Calu3 (cell line): ENCODE results near the gene RPS25. TPM values are rescaled to one million over a fixed set of nuclear protein-coding genes. Genes with fewer than 3 reads are reported as not detected.
"Not testable (repeated sequence)": the region's sequence is repeated elsewhere in the genome, so short reads cannot be mapped to it uniquely, and the experiment has no call there.

Experiments
- BruUV-seq: library from RNA; stranded (reverse); fragments of 400-500 nt; replicated peaks from 2 replicates; lab custom pipeline; 2021; lab: Mats Ljungman, UMichigan
- CTCF ChIA-PET: fragments of 300-600 bp; sonication (Branson Sonifier 250); formaldehyde crosslinking; loops from one replicate; lab custom pipeline; 2022; ENCODE audit warnings: antibody characterized with exemption; lab: Charles Lee
- DNase-seq: peaks from one replicate; pipeline ENCODE4 v3.0.0; 2022
- H3K27ac Mint-ChIP-seq: one replicate; pipeline ENCODE4 v1.8.0; 2022; ENCODE audit warnings: mixed read lengths; ENCODE audit not compliant: unreplicated experiment
- H3K27me3 Mint-ChIP-seq: one replicate; pipeline ENCODE4 v1.8.0; 2022; ENCODE audit warnings: mixed read lengths; ENCODE audit not compliant: unreplicated experiment
- H3K36me3 Mint-ChIP-seq: one replicate; pipeline ENCODE4 v1.8.0; 2022; ENCODE audit warnings: mild to moderate bottlenecking, moderate library complexity, mixed read lengths; ENCODE audit not compliant: insufficient read depth, unreplicated experiment
- H3K4me1 Mint-ChIP-seq: one replicate; pipeline ENCODE4 v1.8.0; 2022; ENCODE audit warnings: mild to moderate bottlenecking, low read depth, mixed read lengths; ENCODE audit not compliant: unreplicated experiment
- H3K4me3 Mint-ChIP-seq: one replicate; pipeline ENCODE4 v1.8.0; 2022; ENCODE audit warnings: mild to moderate bottlenecking, low read depth, moderate library complexity, mixed read lengths; ENCODE audit not compliant: unreplicated experiment
- H3K9me3 Mint-ChIP-seq: one replicate; pipeline ENCODE4 v1.8.0; 2022; ENCODE audit warnings: low read depth, mixed read lengths; ENCODE audit not compliant: unreplicated experiment
- intact Hi-C: fragments of 100-400 bp; cut with micrococcal nuclease; formaldehyde crosslinking; loops from one replicate; pipeline ENCODE4 v1.10.0; 2022; ENCODE audit not compliant: unreplicated experiment
- total RNA-seq: library from RNA; stranded (reverse); gene quantifications from 2 replicates; pipeline ENCODE4 v1.2.3, GENCODE V29; 2022
- TF ChIP-seq, protein P1 (sequence below): fragments of 200-600 bp; IDR thresholded peaks from one replicate; pipeline ENCODE4 v1.8.0; 2022; ENCODE audit warnings: antibody characterized with exemption; ENCODE audit not compliant: unreplicated experiment

RPS25 gene
- total RNA-seq, 1 experiment from 2014 or later = 510 TPM

DNA sequence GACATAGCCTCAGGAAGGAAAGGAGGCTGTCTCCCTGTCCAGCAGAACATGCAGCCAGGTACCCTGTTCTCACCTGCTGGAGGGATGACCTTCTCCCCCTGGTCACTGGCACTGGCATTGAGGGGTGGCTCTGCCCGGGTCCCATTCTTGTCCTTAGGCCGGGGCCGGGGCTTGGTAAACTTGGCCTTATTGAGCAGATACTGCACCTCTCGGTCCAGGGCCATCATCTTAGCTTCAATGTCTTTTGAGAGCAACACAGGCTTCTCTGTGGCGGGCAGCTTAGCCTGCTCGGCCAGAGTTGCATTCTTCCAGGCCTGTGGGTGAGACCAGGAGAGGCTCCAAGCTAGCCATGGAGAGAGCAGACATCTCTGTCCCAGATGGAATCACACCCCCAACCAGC, 28.3 kb upstream of the RPS25 start:
- intact Hi-C loops = no loop called here
- Mint-ChIP-seq H3K36me3 (peaks cover 59% of the 10 kb centered on the region), H3K9me3 (no peaks in the 10 kb centered on the region), H3K27ac (no peak overlapping the region), H3K4me3 (no peak overlapping the region), H3K4me1 (no peaks in the 10 kb centered on the region), H3K27me3 (no peaks in the 10 kb centered on the region)
- CTCF ChIA-PET = no interaction called here
- TF ChIP-seq, protein P1, sequence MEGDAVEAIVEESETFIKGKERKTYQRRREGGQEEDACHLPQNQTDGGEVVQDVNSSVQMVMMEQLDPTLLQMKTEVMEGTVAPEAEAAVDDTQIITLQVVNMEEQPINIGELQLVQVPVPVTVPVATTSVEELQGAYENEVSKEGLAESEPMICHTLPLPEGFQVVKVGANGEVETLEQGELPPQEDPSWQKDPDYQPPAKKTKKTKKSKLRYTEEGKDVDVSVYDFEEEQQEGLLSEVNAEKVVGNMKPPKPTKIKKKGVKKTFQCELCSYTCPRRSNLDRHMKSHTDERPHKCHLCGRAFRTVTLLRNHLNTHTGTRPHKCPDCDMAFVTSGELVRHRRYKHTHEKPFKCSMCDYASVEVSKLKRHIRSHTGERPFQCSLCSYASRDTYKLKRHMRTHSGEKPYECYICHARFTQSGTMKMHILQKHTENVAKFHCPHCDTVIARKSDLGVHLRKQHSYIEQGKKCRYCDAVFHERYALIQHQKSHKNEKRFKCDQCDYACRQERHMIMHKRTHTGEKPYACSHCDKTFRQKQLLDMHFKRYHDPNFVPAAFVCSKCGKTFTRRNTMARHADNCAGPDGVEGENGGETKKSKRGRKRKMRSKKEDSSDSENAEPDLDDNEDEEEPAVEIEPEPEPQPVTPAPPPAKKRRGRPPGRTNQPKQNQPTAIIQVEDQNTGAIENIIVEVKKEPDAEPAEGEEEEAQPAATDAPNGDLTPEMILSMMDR = no peak
- DNase-seq = no peak
- BruUV-seq = no TSS peak

DNA sequence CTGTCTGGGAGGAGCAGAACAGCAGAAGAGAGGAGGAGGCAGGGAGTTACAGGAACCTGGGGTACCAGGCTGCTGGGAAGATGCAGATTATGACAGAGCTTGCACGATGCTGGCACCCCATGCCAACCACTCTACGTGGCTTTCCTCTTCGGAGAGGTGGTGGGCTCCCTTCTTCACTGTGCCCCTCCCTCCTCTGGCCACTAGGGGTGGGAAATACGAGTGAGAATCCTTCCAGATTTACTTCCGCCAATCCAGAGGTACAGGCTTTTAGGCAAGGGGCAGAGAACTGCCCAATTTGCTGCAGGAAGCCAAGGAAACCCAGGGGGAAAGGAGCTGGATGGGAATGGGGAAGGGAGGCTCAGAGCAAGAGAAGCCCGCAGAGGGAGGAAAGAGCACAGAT, 26.6 kb upstream of the RPS25 start:
- BruUV-seq = no TSS peak
- intact Hi-C loops = no loop called here
- Mint-ChIP-seq H3K36me3 (peaks cover 44% of the 10 kb centered on the region), H3K9me3 (no peaks in the 10 kb centered on the region), H3K4me3 (no peak overlapping the region), H3K4me1 (no peaks in the 10 kb centered on the region), H3K27ac (peak overlapping the region; percentile 50), H3K27me3 (no peaks in the 10 kb centered on the region)
- TF ChIP-seq, protein P1 = no peak
- DNase-seq = no peak
- CTCF ChIA-PET = no interaction called here

DNA sequence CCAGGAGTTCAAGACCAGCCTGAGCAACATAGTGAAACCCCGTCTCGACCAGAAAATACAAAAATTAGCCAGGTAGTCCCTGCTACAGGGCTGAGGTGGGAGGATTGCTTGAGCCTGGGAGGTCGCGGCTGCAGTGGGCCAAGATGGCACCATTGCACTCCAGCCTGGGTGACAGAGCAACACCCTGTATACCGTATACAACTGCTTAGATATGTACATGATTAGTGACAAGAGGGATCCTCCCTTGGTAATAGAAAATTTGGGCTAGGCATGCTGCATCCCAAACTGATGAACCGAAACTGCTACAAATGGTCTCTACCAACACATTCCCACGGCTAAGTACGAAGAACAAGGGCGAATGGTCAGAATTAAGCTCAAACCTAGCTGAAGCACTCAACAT, 24.8 kb upstream of the RPS25 start:
- no peak overlapping the region for H3K4me3 Mint-ChIP-seq
- intact Hi-C loops = no loop called here
- H3K9me3 Mint-ChIP-seq = no peaks in the 10 kb centered on the region
- TF ChIP-seq, protein P1 = no peak
- BruUV-seq = no TSS peak
- CTCF ChIA-PET = no interaction called here
- peaks cover 32% of the 10 kb centered on the region for H3K36me3 Mint-ChIP-seq
- H3K4me1 Mint-ChIP-seq = no peaks in the 10 kb centered on the region
- DNase-seq = no peak
- no peaks in the 10 kb centered on the region for H3K27me3 Mint-ChIP-seq
- H3K27ac Mint-ChIP-seq = no peak overlapping the region

DNA sequence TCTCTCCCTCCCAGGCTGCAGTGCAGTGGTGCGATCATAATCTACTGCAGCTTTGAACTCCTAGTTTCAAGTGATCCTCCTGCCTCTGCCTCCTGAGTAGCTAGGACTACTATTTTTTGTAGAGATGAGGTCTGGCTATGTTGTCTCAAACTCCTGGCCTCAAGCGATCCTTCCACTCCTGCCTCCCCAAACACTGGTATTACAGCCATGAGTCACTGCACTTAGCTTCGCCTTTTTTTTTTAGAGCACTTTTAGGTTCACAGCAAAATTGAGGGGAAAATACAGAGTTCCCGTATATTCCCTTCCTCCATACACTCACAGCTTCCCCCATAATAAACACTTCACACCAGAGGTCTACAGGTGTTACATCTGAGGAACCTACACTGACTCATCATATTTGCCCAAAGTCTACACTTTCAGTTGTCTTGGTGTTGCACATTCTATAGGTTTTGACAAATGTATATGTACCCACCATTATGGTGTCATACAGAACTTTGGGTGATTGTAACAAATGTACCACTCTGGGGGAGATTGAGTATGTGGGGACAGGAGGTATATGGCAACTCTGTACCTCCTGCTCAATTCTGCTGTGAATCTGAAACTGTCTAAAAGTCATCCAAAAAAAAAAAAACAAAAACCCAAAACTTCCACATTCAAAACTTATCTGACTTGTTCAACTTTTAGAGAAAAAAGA, 23.8 kb upstream of the RPS25 start:
- no peak overlapping the region for H3K4me3 Mint-ChIP-seq
- CTCF ChIA-PET = interaction anchor here (0.7 to 1.2 kb wide), 3 partner anchors 9 to 924 kb away, joined by 4 to 5 read pairs (median 4); partner anchors contain the start of gene SLC37A4
- intact Hi-C loops = no loop called here
- no peaks in the 10 kb centered on the region for H3K9me3 Mint-ChIP-seq
- TF ChIP-seq, protein P1 = no peak
- no peaks in the 10 kb centered on the region for H3K27me3 Mint-ChIP-seq
- DNase-seq = no peak
- peaks cover 25% of the 10 kb centered on the region for H3K36me3 Mint-ChIP-seq
- BruUV-seq = no TSS peak
- H3K27ac Mint-ChIP-seq = no peak overlapping the region
- no peaks in the 10 kb centered on the region for H3K4me1 Mint-ChIP-seq

DNA sequence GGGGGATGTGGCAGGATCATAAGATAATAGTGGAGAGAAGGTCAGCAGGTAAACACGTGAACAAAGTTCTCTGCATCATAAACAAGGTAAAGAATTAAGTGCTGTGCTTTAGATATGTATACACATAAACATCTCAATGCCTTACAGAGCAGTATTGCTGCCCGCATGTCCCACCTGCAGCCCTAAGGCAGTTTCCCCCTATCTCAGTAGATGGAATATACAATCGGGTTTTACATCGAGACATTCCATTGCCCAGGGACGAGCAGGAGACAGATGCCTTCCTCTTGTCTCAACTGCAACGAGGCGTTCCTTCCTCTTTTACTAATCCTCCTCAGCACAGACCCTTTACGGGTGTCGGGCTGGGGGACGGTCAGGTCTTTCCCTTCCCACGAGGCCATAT, 21.3 kb upstream of the RPS25 start:
- H3K27me3 Mint-ChIP-seq, DNase-seq, H3K4me1 Mint-ChIP-seq, H3K4me3 Mint-ChIP-seq, H3K27ac Mint-ChIP-seq, H3K36me3 Mint-ChIP-seq, H3K9me3 Mint-ChIP-seq, BruUV-seq, CTCF ChIA-PET, intact Hi-C loops: not testable (repeated sequence)
